Mesothelial cell of epicardium (in vitro differentiated cells): ENCODE results near the gene THSD7A. TPM values are rescaled to one million over a fixed set of nuclear protein-coding genes. Genes with fewer than 3 reads are reported as not detected.

Experiments
- DNase-seq, 2 experiments: peaks; one replicate each; pipeline ENCODE4 v3.0.0; 2021; ENCODE audit warnings: low spot score in 2 of 2; ENCODE audit not compliant: unreplicated experiment in 2 of 2
- H3K27ac Mint-ChIP-seq: 2 replicates; pipeline ENCODE4 v1.8.0; 2021; ENCODE audit warnings: mixed read lengths
- H3K27me3 Mint-ChIP-seq: 2 replicates; pipeline ENCODE4 v1.8.0; 2021; ENCODE audit warnings: low read depth, mixed read lengths
- H3K36me3 Mint-ChIP-seq: 2 replicates; pipeline ENCODE4 v1.8.0; 2021; ENCODE audit warnings: mixed read lengths
- H3K4me1 Mint-ChIP-seq: 2 replicates; pipeline ENCODE4 v1.8.0; 2021; ENCODE audit warnings: mixed read lengths
- H3K4me3 Mint-ChIP-seq: 2 replicates; pipeline ENCODE4 v1.8.0; 2021; ENCODE audit warnings: mild to moderate bottlenecking, moderate library complexity, mixed read lengths
- H3K9me3 Mint-ChIP-seq: 2 replicates; pipeline ENCODE4 v1.8.0; 2021; ENCODE audit warnings: mixed read lengths
- CTCF ChIP-seq: fragments of 200-600 bp; sonication (generic); IDR thresholded peaks from one replicate; pipeline ENCODE4 v1.5.0; 2021; ENCODE audit warnings: antibody characterized with exemption; ENCODE audit not compliant: unreplicated experiment
- total RNA-seq: library from RNA; stranded (reverse); gene quantifications from 3 replicates; pipeline ENCODE4 v1.2.1, GENCODE V29; 2021

THSD7A gene
- total RNA-seq, 1 donor from 2014 or later: 13.4 TPM

- Mint-ChIP-seq H3K36me3 (no peaks in the 10 kb centered on the region), H3K4me1 (peaks cover 11% of the 10 kb centered on the region), H3K27ac (no peak overlapping the region), H3K27me3 (no peaks in the 10 kb centered on the region), H3K4me3 (no peak overlapping the region), H3K9me3 (no peaks in the 10 kb centered on the region)
- no peak for TF ChIP-seq CTCF
- DNase-seq: no peak
Observed at GRCh38 chr7:11376529-11376928, 455.5 kb downstream of the THSD7A start.

GRCh38 chr7:11374629-11375028 is 457.4 kb downstream of the THSD7A start:
- no peaks in the 10 kb centered on the region for H3K9me3 Mint-ChIP-seq
- no peaks in the 10 kb centered on the region for H3K27me3 Mint-ChIP-seq
- H3K4me1 Mint-ChIP-seq: peaks cover 10% of the 10 kb centered on the region
- no peak for DNase-seq
- H3K4me3 Mint-ChIP-seq: no peak overlapping the region
- H3K36me3 Mint-ChIP-seq: no peaks in the 10 kb centered on the region
- no peak overlapping the region for H3K27ac Mint-ChIP-seq
- TF ChIP-seq CTCF: no peak

DNA sequence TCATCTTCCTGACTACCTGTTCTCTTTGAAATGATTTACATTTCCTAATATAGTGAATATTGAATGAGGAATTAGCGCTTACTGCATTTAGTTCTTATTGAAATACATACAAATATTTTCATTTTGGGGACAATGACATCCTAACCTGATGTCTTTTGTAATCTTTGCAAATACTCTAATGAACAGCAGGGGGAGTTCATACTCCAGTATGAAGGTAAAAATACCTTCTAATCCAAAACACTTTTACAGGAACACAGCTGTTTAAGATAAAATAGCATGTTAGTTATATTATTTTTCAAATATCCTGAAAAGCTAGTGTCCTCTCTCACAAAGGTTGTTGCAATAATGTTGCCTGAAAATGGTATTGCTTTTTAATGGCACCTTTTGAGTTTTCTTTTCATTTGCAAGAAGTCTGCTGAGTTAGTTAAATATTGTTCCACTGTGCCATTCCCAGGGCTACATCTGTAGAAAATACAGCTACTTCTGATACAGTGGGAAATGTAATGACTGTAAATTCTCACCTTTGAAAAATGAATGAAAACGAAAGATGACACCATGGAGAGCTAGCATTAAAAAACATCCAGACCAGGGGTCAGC is 458.4 kb downstream of the THSD7A start:
- Mint-ChIP-seq H3K27me3 (no peaks in the 10 kb centered on the region), H3K4me3 (no peak overlapping the region), H3K9me3 (no peaks in the 10 kb centered on the region), H3K4me1 (peaks cover 6% of the 10 kb centered on the region), H3K27ac (no peak overlapping the region), H3K36me3 (no peaks in the 10 kb centered on the region)
- no peak for DNase-seq
- TF ChIP-seq CTCF: no peak

- Mint-ChIP-seq H3K27ac (no peak overlapping the region), H3K4me1 (no peaks in the 10 kb centered on the region), H3K4me3 (no peak overlapping the region), H3K36me3 (no peaks in the 10 kb centered on the region), H3K9me3 (no peaks in the 10 kb centered on the region), H3K27me3 (no peaks in the 10 kb centered on the region)
- no peak for TF ChIP-seq CTCF
- DNase-seq: no peak
Observed at GRCh38 chr7:11369696-11370095, 462.3 kb downstream of the THSD7A start.

- no peaks in the 10 kb centered on the region for H3K27me3 Mint-ChIP-seq
- TF ChIP-seq CTCF: no peak
- H3K9me3 Mint-ChIP-seq: no peaks in the 10 kb centered on the region
- H3K36me3 Mint-ChIP-seq: no peaks in the 10 kb centered on the region
- H3K4me1 Mint-ChIP-seq: no peaks in the 10 kb centered on the region
- no peak for DNase-seq
- no peak overlapping the region for H3K27ac Mint-ChIP-seq
- no peak overlapping the region for H3K4me3 Mint-ChIP-seq
Observed at GRCh38 chr7:11366118-11366517, 465.9 kb downstream of the THSD7A start.

- Mint-ChIP-seq H3K27ac (no peak overlapping the region), H3K36me3 (no peaks in the 10 kb centered on the region), H3K4me1 (peaks cover 9% of the 10 kb centered on the region), H3K9me3 (peaks cover 7% of the 10 kb centered on the region), H3K4me3 (no peak overlapping the region), H3K27me3 (no peaks in the 10 kb centered on the region)
- DNase-seq: no peak
- TF ChIP-seq CTCF: no peak
Observed at GRCh38 chr7:11358637-11359036, 473.4 kb downstream of the THSD7A start.
